ENCODE results near the gene ABCA6.

ABCA6 gene, protein sequence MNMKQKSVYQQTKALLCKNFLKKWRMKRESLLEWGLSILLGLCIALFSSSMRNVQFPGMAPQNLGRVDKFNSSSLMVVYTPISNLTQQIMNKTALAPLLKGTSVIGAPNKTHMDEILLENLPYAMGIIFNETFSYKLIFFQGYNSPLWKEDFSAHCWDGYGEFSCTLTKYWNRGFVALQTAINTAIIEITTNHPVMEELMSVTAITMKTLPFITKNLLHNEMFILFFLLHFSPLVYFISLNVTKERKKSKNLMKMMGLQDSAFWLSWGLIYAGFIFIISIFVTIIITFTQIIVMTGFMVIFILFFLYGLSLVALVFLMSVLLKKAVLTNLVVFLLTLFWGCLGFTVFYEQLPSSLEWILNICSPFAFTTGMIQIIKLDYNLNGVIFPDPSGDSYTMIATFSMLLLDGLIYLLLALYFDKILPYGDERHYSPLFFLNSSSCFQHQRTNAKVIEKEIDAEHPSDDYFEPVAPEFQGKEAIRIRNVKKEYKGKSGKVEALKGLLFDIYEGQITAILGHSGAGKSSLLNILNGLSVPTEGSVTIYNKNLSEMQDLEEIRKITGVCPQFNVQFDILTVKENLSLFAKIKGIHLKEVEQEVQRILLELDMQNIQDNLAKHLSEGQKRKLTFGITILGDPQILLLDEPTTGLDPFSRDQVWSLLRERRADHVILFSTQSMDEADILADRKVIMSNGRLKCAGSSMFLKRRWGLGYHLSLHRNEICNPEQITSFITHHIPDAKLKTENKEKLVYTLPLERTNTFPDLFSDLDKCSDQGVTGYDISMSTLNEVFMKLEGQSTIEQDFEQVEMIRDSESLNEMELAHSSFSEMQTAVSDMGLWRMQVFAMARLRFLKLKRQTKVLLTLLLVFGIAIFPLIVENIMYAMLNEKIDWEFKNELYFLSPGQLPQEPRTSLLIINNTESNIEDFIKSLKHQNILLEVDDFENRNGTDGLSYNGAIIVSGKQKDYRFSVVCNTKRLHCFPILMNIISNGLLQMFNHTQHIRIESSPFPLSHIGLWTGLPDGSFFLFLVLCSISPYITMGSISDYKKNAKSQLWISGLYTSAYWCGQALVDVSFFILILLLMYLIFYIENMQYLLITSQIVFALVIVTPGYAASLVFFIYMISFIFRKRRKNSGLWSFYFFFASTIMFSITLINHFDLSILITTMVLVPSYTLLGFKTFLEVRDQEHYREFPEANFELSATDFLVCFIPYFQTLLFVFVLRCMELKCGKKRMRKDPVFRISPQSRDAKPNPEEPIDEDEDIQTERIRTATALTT (N-terminal part only)

DNA sequence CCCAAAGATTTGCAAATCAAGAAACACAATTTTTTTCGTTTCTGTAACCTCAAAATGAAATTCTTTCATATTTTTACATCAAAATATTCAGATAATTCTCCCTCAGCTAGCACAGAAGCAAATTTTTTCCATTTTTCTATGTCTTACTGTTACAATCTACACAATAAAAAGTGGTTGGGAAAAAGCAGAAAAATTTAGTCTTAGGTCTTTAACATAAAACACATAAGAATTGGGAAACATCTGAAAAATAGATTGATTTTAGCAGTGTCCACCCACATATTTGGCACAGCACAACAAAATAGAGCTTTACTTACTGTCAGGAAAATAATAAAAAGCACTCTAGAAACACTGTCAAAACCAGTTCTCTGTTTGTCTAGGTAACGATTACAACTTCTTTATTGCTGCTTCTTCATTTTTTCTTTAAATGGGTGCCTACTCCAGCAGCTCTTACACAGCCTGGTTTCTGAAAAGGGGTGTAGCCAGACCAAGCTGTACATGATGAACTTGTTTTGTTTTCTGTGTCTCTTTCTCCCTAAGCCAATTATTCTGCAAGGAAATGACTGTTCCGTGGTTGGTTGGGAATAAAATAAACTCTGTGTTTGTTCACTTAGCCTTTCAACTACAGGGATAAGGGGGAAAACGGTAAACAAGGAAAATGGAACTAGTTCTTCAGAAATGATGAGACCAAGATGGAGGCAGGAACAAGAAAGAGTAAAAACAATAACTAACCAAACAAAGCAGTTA, at the start of gene ABCA6:
TSS of gene ABCA6 (minus strand) at position 465 of the 744 bp plus-strand sequence. CDS start 1,192 bp downstream, outside the sequence.
- H3K4me3 ChIP-seq (ENCODE audit: low read depth, low read length): no peak within 1 kb of the TSS
- TF ChIP-seq, protein P1, sequence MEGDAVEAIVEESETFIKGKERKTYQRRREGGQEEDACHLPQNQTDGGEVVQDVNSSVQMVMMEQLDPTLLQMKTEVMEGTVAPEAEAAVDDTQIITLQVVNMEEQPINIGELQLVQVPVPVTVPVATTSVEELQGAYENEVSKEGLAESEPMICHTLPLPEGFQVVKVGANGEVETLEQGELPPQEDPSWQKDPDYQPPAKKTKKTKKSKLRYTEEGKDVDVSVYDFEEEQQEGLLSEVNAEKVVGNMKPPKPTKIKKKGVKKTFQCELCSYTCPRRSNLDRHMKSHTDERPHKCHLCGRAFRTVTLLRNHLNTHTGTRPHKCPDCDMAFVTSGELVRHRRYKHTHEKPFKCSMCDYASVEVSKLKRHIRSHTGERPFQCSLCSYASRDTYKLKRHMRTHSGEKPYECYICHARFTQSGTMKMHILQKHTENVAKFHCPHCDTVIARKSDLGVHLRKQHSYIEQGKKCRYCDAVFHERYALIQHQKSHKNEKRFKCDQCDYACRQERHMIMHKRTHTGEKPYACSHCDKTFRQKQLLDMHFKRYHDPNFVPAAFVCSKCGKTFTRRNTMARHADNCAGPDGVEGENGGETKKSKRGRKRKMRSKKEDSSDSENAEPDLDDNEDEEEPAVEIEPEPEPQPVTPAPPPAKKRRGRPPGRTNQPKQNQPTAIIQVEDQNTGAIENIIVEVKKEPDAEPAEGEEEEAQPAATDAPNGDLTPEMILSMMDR (IDR thresholded peaks at IDR 0.05; ENCODE audit: low read depth, low read length, missing control alignments): no peak
- DNase-seq (ENCODE audit: low read depth): no peak

DNA sequence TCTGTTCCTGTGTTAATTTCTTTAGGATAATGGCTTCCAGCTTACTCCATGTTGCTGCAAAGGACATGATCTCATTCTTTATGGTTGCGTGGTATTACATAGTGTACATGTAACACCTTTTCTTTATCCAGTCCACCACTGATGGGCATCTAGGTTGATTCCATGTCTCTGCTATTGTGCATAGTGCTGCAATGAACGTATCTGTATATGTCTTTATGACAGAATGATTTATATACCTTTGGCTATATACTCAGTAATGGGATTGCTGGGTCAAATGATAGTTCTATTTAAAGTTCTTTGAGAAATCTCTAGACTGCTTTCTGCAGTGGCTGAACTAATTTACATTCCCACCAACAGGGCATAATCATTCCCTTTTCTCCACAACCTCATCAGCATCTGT, 47.1 kb upstream of the ABCA6 start:
- TF ChIP-seq, protein P1 (IDR thresholded peaks at IDR 0.05; ENCODE audit: low read depth, low read length, missing control alignments): no peak
- H3K4me3 ChIP-seq (ENCODE audit: low read depth, low read length): no peak overlapping the region
- DNase-seq (ENCODE audit: low read depth): no peak

DNA sequence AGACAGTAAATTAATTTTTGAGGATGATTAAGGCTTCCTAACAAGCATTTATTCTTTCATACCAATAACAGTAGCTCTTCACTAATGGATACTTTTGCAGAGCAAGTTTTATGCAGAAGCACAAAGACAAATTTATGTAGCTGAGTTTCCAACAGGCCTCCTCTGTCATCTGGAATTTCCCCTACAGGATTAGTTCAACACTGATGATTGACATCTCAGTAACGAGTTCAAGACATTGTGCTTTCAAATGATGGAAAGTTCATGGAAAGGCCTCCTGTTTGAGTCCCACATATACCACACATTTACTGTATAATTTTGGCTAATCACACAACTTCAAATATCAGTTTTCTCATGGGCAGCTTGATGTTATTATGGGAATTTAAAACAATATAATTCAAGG, 46.4 kb upstream of the ABCA6 start:
- no peak for DNase-seq (ENCODE audit: low read depth)
- no peak overlapping the region for H3K4me3 ChIP-seq (ENCODE audit: low read depth, low read length)
- TF ChIP-seq, protein P1 (IDR thresholded peaks at IDR 0.05; ENCODE audit: low read depth, low read length, missing control alignments): no peak

DNA sequence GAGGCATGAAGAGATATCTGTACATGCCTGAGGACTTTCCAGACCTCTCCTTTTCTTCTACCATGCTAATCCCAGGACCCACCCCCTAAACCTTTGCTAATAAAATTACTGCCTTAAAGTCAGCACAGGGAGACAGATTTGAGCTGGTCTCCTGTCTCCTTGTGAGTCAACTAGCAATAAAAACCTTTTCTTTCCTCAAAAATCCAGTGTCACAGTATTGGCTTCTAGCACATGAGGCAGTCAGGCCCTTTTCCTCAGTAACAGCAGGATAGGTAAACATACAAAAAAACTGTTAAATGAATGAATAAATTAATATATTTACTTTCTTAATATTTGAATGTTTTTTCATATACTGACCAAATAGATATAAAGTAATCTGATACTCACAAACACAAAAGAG, 45.6 kb upstream of the ABCA6 start:
- no peak for DNase-seq (ENCODE audit: low read depth)
- TF ChIP-seq, protein P1 (IDR thresholded peaks at IDR 0.05; ENCODE audit: low read depth, low read length, missing control alignments): no peak
- no peak overlapping the region for H3K4me3 ChIP-seq (ENCODE audit: low read depth, low read length)

DNA sequence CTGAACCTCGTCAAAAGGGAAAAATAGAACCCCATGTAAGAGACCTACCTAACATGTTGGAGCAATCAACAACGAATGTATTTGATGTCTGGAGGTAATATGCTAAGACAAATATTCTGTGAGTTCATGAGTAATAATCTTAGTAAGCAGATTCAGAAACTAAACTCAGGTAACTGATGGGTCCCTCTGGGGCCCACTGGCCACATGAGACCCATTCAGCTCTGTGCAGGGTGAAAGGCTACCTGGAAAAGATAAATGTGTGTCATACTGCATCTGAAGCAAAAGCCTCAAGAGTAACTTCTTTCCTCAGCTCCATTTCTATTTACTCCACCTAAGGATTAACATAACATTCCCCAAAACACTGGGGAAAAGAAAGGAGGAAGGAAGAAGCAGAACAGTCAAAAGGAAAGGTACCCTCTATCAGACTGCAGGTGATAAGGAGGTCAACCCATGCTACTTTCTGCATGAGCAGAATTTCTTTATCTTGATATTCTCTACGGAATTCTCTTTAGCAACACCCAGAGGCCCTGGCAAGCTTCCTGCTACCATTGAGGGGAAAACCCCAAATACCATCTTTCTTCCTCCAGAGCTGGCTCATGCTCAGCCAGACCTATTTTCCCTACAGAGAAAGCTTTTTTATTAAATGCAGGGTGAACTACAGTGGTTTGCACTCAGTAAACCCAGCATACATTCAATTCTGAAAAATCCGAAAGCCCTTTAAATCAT, 37.7 kb upstream of the ABCA6 start:
- no peak for DNase-seq (ENCODE audit: low read depth)

More for the DNA sequence above, 37.7 kb upstream of the ABCA6 start:
- TF ChIP-seq, protein P1 (IDR thresholded peaks at IDR 0.05; ENCODE audit: low read depth, low read length, missing control alignments): no peak
- H3K4me3 ChIP-seq (ENCODE audit: low read depth, low read length): no peak overlapping the region
